SK-N-DZ (cell line): ENCODE data around the gene RFNG.

Experiments
- DNase-seq: peaks from one replicate; pipeline ENCODE4 v3.0.0-alpha.2; 2015; ENCODE audit warnings: low spot score

The RFNG gene

DNA sequence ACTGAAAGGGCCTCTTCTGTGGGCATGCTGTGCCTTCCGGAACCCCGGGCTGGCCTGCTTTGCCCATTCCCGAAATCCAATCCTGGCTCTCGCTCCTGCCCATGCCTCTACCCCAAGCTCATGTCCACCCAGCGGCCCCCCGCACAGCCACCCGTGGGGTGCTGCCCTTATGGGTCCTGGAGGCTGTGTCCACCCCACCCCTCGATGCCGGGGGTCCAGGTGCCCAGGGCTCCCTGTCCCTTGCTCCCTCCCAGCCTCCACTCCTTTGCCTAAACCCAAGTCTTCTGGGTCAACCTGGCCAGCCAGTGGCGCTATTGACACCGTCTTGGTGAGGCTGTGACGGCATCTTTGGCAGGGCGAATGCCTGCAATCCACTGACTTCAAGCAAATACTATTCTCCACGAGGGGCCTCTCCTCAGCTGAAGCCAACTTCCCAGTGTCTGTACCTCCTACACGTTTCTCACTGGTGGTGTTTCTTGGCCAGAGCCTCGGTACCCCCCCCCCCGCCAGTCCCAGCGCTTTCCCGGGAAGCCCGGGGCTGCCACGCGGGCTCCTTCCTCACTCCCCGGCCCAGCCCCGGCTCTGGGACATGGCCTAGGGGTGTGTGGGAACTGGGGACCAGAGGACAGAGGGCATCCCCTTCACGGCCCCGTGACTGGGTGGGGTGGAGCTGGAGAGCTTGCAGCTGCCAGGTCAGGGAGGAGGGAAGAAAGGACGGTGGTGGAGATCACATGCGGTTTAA lies 26.2 kb upstream of the RFNG start:
- DNase-seq = no peak

DNA sequence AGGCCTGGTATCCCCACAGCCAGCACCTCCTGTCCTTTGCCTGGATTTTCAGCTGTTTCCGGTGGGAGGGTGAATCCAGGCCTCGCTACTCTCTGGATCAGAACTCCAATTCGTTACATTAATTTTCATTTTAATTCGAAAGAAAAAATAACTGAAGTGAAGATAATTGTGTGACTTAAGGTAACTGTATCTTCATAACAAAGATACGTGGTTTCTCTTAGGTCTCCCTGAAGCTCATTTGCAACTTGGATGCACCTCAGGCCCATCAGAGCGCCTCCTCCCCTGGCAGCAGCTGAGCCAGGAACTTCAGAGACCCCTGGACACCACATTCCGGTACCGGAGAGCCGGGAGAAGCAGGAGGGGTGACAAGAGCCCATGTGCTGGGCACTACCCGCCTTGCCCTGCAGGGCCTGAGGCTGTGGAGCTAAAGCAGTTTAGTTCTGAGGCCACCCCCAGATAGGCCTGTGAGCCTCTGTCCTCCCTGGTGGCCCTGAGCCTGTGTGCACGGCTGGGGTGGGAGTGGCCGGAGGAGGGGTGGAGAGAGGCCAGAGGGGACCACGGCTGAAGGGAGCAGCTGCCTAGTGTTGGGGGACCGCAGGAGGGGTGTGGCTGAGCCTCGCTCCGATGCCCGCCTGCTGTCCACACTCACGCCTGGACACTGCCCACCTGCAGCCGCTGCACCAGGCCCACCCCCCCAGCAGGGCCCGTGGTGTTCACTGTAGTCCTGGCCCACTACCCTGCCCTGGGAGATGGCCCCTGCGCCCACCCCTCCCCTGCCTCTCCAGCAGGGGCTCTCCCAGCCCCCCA lies 25.4 kb upstream of the RFNG start:
- DNase-seq = no peak

DNA sequence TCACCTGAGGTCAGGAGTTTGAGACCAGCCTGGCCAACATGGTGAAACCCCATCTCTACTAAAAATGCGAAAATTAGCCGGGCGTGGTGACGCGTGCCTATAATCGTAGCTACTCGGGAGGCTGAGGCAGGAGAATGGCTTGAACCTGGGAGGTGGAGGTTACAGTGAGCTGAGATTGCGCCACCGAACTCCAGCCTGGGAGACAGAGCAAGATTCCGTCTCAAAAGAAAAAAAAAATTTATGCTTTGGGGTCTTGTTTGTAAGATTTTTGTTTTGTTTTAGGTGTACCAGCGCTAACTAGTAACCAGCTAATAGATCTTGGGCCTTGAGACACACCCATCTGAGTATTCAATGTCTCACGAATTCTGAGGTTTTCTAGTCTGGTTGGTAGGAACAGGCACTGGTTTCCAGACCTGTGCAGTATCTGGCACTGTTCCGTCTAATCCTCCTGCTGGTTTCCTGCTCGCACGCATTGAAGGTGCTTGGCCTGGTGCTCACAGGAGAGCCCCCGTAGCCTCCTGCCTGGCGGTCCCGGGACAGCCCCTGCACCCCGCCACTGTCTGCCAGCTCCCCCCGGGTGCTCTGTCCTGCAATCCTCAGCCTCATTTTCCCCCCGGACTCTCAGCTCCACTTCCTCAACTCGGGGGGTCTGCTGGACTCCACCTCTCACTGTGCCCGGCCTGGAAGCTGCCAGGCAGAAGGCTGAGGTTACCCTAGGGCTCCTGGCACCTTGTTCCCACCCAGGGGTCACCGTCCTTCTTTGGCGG lies 24.6 kb upstream of the RFNG start:
- no peak for DNase-seq

DNA sequence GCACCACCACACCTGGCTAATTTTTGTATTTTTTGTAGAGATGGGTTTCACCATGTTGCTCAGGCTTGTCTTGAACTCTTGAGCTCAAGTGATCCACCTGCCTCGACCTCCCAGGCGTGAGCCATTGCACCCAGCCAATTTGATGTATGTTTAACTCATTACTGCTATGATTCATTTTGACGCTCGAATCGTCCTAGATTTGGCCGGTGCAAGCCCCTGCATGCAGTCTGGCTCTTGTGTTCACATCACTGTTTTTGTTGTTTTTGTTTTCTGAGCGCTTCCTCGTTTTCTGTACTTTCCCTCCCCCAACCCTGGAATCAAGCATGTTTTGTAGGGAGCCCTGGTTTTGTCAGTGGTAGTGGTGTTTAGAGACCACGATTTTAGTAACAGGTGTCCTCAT lies 21.8 kb upstream of the RFNG start:
- no peak for DNase-seq

DNA sequence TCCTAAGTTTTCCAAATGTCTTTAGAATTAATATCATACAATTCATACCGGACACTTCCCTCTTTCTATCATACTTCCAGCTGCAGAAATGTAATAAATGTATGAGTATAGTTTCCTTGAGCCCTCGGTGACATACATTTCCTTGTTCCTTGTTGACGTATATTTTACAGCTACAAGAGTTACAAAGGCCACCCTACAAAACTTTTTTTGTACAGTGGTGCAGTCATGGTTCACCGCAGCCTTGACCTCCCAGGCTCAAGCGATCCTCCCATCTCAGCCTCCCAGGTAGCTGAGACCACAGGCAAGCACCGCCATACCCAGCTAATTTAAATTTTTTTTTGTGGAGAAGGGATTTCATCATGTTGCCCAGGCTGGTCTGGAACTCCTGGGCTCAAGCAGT lies 21.2 kb upstream of the RFNG start:
- no peak for DNase-seq

DNA sequence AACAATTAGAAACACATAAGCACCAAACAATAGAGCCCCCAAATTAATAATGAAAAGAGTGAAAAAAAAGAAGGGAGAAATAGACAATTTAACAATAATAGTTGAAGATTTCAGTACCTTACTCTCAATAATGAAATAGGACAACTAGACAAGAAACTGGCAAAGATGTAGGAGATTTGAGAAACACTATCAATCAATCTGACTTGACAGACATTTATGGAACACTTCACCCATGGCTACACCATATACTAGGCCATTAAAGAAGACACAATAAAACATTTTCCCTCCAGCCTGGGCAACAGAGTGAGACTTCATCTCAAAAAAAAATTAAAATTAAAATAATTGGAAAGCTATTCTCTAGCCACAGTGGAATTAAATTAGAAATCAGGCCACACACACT lies 19.0 kb upstream of the RFNG start:
- no peak for DNase-seq

DNA sequence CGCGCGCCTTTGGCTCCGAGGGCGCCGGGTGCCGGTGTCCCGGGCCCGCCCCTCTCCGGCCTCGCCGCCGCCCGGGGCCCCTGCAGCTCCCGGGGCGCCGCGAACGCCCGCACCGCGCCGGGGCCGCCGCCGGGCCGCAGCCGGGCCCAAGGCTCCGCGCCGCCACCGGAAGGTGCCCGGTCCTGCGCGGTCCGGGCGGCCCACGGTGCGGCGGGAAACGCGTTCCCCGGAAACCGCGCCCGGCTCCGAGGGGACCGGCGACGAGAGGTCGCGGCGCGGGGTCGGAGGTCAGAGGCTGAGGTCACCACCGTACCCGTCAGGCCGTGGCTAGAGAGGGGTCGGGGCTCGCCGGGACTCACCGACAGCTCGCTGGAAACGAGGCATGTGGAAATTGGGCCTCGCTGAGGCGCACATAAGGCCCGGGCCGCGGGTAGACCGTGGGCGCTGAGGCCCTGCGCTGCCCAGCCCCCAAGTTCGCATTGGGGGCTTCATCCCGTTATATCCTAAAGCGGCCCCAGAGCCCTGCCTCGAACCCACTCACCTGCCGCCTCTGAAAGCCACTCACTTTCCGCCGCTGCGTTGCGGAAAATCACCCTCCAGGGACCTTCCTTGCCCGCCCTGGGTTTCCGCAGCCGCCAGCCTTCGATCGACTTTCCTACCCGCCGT lies 14.2 kb upstream of the RFNG start, which contains the start of gene DUS1L:
DUS1L (minus strand) TSS at position 167 of the 666 bp plus-strand sequence. CDS start 745 bp downstream, outside the sequence.
- peak; percentile 56 for DNase-seq

DNA sequence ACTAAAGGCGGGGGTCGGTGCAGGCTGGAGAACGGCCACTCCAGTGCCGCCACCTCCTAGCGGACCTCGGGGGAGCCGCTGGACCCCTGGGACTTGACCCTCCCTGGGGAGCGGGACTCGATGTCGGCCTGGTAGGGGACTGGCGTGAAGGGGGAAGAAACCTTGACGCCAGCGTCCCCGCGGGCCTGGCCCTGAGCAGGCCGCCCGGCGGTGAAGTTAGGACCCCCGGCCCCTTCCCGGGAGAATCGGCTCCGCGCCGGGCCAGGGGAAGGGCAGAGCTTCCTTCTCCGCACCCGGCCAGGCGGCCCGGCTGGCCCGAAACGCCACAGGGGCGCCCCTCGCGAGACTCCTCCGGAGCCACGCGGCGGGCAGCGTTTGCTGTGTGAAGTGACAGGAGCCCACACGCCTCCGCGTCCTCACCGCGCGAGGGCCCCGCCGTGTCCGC lies 13.6 kb upstream of the RFNG start:
- DNase-seq = no peak

DNA sequence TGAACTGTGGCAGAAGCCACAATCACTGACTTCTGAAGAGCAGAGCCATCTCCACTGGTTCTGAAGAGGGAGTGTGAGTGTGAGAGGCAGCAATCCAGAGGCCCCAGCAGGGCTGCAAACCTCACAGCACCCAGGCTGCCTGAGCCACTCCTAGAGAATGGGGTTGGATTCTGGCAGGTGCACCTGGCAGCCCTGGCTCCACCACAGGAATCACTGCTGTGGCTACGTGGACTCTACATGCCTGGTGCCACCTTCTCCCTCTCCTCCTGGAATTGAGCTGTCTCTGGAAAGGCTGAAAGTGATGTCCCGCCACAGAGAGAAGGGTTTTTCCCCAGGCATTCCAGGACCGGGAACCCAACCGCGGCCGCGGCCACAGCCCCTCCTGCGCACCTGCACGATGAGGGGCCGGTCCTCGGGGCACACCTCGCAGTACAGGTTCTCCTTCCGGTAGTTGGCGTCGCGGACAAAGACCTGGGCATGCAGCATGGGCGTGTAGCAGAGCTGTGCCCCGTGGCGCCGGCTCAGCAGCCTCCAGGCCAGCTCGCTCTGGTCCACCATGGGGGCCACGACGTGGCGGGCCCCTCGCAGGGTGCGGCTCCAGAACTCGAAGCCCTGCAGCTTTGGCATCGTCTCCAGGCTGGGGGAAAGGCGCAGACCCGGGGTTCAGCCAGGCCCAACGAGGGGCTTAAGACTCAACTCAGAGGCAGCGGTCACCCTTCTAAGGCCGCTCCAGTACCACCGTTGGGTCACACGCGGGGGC lies 13.0 kb upstream of the RFNG start:
- no peak for DNase-seq

DNA sequence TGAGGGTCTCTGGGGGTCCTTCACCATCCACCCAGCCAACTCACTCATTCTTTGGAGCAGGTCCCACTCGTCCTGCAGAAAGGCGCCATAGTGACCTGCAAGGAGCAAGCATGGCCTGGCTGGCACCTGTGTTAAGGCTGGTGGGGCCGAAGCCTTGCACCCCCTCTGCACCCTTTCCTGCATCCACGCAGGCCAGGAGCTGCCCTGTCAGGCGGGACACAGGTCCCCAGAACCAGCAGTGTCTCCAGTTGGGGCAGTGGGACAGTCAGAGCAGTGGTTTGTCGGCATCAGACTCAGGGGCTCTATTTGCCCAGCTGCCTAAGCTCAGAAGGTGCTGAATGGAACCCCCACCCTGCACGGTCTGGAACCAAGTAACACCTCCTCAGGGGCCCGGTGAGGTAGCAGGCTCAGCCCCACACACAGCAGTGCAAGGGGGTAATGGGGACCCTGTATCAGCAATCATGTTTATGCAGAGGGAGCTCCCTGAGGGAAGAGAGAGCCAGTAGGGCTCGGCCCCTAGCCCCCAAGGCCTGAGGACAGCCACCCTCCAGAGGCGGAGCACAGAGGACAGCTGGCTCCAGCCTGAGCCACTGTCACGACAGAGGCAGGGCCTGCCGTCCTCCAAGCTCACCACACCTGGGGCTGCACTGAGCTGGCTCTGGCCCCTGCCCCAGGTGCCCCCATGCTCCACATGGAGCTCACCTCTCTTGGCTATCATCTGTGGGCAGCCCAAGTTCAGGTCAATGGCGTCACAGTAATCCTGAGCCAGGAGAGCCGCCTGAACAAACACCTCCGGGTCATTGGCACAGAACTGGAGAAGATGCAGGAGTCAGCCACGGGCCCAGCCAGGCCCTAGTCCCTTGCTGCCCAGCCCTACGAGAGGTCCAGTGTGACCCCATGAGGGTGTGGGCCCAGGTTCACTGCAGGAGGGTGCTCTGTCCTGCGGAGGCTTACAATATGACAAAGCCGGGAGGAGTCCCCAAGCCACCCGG lies 12.1 kb upstream of the RFNG start:
- DNase-seq = no peak

DNA sequence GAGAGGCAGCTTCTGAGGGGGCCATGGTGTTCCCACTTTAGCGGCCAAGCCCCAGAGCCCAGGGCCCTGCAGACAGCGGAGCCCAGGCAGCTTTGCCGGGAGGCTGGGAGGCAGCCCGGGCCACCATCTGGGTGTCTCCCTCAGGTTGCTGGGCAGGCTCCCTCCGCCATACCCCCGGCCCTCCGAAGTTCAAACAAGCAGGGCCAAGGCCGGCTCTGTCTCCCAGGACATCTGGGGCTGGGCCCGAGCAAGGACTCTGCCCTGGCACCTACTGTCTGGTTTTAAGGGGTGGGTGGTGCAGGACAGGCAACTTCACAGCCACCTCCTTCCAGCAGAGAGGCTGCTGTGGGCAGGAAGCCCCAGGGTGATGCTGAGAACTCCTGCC lies 11.4 kb upstream of the RFNG start:
- DNase-seq = no peak

DNA sequence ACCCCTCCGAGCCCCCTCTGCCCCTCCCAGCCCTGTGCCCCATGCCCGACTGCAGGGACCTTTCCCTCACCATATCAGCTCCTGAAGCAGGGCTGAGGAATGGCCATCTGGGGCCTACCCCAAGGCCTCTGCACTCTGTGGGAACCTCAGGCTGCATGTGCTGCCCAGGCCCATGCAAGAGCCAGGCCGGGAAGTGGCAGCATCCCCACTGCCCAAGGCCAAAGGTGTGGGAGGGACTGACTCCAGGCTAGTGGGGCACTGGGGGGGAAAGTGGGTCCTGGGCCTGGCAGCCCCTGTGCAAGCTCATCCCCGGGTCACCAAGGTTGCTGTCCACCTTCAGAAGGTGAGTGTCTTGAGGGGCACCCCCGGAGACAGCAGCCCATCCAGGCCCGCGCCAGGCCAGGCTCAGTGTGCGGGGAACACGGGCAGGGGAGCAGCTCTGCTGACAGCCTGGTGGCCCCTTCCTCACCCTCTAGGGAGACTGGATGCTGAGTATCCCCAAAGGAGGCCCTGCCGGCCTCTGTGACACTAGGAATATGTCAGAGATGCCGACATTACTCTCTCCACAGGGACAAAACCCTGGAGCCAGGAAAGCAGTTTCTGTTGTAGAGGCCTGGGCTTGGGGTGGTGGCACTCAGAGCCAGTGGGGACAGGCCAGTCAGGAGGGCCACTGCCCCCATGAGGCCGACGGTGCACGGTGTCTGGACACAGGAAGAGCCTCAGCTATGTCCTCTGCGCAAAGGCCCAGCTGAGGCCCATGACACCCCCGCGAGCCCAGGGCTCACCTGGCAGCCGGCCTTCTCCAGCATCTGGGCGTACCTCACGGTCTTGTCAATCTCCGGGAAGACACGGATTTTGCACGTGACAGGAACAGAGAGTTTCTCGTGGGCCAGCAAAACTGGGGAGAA lies 10.7 kb upstream of the RFNG start:
- DNase-seq = no peak

DNA sequence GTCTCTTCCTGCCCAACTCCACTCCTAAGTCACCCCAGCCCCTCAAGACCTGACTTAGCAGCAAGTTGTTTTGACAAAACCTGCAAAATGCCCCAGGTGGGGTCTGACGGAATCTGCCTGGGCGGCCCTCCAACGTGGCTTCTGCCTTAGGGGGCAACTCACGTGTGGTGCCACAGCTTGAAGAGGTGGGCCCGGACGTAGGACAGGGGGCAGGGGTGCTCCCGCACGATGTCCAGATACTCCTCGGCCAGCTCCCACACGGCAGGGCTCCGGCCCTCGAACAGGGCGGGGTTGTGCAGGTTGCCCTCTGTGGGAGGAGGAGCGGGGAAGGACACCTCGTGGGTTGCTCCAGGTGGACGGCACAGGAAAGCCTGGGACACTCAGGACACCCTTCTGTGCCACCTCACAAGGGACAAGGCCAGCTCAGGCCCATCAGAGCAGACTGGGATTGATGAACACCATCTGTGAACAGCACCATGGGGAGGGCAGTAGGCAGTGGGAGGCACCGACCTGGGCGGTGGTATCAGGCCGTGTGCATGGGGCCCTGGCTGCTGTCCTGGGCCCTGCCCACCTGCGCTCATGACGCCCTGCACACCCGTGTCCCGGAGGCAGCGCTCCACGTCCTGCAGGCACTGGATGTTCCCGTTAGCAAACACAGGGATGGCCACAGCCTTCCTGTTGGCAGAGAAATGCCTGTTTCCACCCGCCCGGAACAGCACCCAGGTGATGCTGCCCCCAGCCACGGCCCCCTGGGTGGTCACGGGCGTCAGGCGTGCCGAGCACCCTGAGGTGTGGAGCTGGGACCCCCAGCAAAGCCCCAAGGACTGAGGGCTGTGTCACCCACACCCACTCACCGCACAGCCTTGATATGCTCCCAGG lies 9.7 kb upstream of the RFNG start:
- DNase-seq = no peak

DNA sequence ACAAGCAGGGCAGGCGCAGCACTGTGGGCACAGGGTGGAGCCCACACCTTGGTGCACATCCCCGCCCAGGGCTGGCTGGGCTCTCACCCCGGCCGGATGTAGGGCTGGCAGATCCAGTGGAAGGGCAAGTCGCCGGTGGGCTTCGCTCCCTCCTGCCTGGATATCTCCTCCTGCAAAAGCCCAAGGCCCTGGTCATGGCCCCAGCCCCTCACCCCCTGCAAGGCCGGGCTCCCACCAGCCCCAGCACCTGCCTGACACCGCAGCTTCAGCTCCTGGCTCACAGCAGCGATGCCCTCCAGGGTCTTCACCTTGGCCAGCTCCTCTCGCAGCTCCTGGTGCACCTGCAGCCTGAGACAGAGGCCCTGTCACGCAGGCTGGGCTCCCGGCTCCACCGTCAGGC lies 9.0 kb upstream of the RFNG start:
- DNase-seq = no peak

DNA sequence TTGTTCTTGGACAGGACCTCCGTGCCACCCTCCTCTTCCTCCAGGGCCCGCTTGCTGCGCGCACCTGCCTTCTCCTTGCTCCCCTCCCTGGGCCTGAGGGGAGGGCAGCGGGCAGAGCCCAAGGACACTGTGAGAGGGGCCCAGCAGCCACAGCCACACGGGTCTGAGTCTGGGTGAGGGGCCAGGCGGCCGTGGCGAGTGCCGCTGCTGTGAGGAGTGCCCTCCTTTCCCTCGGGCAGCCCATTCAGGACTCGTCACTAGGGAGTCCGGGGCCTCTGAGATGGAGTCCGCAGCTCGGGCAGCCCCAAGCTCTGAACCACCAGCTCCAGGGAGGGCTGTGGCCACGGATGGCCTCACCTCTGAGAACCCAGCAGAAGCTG lies 8.4 kb upstream of the RFNG start:
- no peak for DNase-seq

DNA sequence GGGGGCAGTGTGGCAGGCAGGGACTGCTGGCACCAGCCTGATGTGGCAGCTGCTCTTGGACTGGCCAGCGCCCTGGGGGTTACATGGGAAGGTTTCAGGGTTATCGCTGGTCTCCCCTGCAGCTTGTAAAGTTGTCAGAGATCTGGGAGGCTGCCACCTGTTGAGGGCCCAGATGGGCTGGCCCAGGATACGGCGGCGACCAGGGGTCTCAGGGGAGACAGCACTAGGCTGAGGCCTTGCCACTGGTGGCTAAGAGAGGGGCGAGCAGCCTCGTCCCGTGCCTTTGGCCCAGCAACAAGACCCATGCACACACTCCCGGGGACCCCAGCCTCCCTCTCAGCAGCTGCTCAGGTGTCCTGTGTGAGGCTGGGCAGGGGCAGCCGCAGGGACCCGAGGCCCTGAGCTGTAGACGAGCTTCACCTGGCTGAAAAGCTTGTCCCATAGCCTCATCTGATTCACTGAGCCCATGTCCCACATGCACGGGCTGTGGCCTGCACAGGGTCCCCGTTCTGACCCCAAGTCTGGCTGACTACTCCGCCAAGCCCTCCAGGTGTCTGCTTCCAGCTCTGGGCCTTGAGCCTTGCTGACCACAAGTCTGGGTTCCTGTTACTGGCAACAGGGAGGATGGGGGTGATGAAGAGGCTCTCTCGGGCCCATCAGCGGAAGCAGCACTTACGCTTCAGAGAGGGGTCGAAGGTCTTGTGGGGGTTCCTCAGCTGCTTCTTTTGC lies 7.8 kb upstream of the RFNG start:
- no peak for DNase-seq

DNA sequence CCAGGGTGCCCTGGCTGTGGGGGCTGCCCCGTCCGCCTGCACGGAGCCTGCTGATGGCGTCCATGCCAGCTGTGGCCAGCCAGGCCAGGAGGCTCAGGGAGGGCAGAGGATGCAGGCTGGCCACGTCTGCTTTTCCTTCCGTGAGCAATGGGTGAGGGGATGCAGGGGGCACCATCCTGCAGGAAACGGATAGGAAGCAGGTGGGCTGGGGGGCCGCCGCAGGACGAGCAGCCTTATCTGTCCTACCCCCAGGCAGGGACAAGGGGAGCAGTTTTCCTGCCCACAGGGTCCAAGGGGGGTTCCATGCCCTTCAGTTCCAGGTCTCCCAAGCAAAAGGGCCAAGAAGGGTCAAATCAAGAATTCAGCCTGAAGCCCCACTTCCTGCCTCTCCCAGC lies 7.2 kb upstream of the RFNG start:
- DNase-seq = no peak
